ENCODE measurements around the gene STAB2. TPM values are rescaled to one million over a fixed set of nuclear protein-coding genes. Genes with fewer than 3 reads are reported as not detected.

Gene STAB2
- total and polyA plus RNA-seq, 2 of the 8 experiments (the other 6 are each of a cell fraction or from before 2014, with no cell fraction given) = not detected

DNA sequence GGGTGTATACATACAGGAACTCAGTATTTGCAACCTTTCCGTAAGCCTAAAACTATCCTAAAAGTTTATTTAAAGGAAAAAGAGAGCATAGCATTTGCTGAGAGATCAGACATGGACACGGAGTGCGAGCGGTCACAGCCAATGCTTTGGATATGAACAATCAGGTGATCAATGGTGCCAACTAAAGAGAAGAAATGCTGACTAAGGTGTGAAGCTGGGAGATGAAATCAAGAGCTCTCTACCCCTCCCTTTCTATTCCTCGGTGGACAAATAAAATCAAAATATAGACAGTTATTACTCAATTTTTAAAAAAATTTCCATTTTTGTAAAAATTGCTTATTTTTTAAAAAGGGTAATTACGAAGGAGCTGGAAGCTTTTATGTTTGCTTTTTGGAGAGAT is 224.7 kb downstream of the STAB2 start:
- no peak overlapping the region for H4K91ac ChIP-seq (replicated peaks; ENCODE audit: insufficient read length, low read length)
- H3K36me3 ChIP-seq (ENCODE audit: control insufficient read depth in 2 of 4, insufficient read depth in 4 of 4, low read length in 3 of 4) = peaks cover 0 to 5% (median 4%) of the 10 kb centered on the region in 4 experiments; a peak in 4 of 8 replicates
- no peaks in the 10 kb centered on the region for H3K79me2 ChIP-seq (ENCODE audit: control insufficient read depth in 1 of 2, insufficient read depth in 2 of 2, low read length in 2 of 2)
- FAIRE-seq (no peak), DNase-seq (ENCODE audit: low read depth in 1 of 2, low spot score in 2 of 2) (no peak)
- no peaks in the 10 kb centered on the region for H3K79me1 ChIP-seq (ENCODE audit: low read depth, low read length)
- TF ChIP-seq POLR2A (IDR thresholded peaks at IDR 0.05; ENCODE audit: control extremely low read depth in 1 of 2, low read depth in 2 of 2, low read length in 2 of 2) = no peak
- H4K5ac ChIP-seq (ENCODE audit: insufficient read length, low read depth, low read length) = no peak overlapping the region
- no peak overlapping the region for H2AK5ac ChIP-seq (ENCODE audit: low read depth, low read length)
- no peak overlapping the region for H4K8ac ChIP-seq (ENCODE audit: extremely low read depth, insufficient read depth, low read length)
- H2BK20ac ChIP-seq (ENCODE audit: low read length) = no peak overlapping the region
- H3K9ac ChIP-seq (replicated peaks in 1 of 4; ENCODE audit: extremely low read depth in 1 of 4, low read depth in 3 of 4, low read length in 3 of 4) = no peak overlapping the region
- no peaks in the 10 kb centered on the region for H3K4me1 ChIP-seq (replicated peaks in 1 of 4; ENCODE audit: control insufficient read depth in 3 of 4, insufficient read depth in 4 of 4, low read length in 3 of 4)
- no peak overlapping the region for H2AFZ ChIP-seq (ENCODE audit: low read length)
- no peak overlapping the region for H2BK15ac ChIP-seq (ENCODE audit: low read length)
- H3K27me3 ChIP-seq (replicated peaks in 1 of 4; ENCODE audit: control insufficient read depth in 3 of 4, extremely low read depth in 1 of 4, insufficient read depth in 3 of 4, low read length in 3 of 4) = no peaks in the 10 kb centered on the region
- H2BK12ac ChIP-seq (ENCODE audit: low read depth, low read length) = no peak overlapping the region
- no peak overlapping the region for H2BK5ac ChIP-seq (ENCODE audit: low read depth, low read length)
- H3K4ac ChIP-seq (replicated peaks; ENCODE audit: insufficient read length, low read depth, low read length) = no peak overlapping the region
- H3K9me3 ChIP-seq (ENCODE audit: insufficient read depth in 2 of 2, low read depth in 1 of 2, low read length in 1 of 2) = no peaks in the 10 kb centered on the region
- H3K23ac ChIP-seq (ENCODE audit: insufficient read length) = no peak overlapping the region
- POLR2A ChIA-PET (ENCODE audit: partially characterized antibody) = no interaction called here
- H3K4me3 ChIP-seq (ENCODE audit: extremely low read depth in 1 of 4, insufficient read depth in 2 of 4, low read depth in 3 of 4, low read length in 4 of 4) = no peak overlapping the region
- no peaks in the 10 kb centered on the region for H4K20me1 ChIP-seq (replicated peaks in 1 of 2; ENCODE audit: control insufficient read depth in 1 of 2, insufficient read depth in 2 of 2, low read length in 2 of 2)
- no peaks in the 10 kb centered on the region for H3K23me2 ChIP-seq (ENCODE audit: low read depth, low read length)
- no peak overlapping the region for H3K56ac ChIP-seq (replicated peaks; ENCODE audit: insufficient read length, low read depth, low read length)
- 78% methylated on average over 6 of the region's 6 CpGs; no CpG with 5 or more reads in 1 of the 2 experiments for WGBS, 2 experiments (ENCODE audit: extremely low coverage in 1 of 2, insufficient coverage in 1 of 2, insufficient read length in 1 of 2, insufficient replicate concordance in 2 of 2, low coverage in 1 of 2, low lambda C conversion rate in 2 of 2, missing lambda C conversion rate in 1 of 2)
- no peak overlapping the region for H3K18ac ChIP-seq (ENCODE audit: extremely low read depth, low read length)
- H3K4me2 ChIP-seq (ENCODE audit: insufficient read depth in 1 of 2, low read depth in 2 of 2, low read length in 2 of 2) = no peak overlapping the region
- H3K14ac ChIP-seq (ENCODE audit: insufficient read length) = no peak overlapping the region
- H2BK120ac ChIP-seq (replicated peaks; ENCODE audit: low read depth, low read length) = no peak overlapping the region
- CTCF ChIA-PET (ENCODE audit: partially characterized antibody) = interaction anchor here (0.5 to 1.5 kb wide), 3 partner anchors 10 to 237 kb away, joined by 3 read pairs; no protein-coding TSS in a partner anchor
- H3K27ac ChIP-seq (ENCODE audit: low read depth, low read length) = no peak overlapping the region
